Mucosa of descending colon (tissue), 3 donors: ENCODE results near the gene IGSF21. TPM values are rescaled to one million over a fixed set of nuclear protein-coding genes. Genes with fewer than 3 reads are reported as not detected.

Source experiments
- ATAC-seq: fragments of 200-7000 bp; cut with Tn5 transposase; one replicate; pipeline ENCODE4 v1.9.1; 2020; ENCODE audit warnings: mild to moderate bottlenecking, moderate library complexity
- DNase-seq, 3 donors: peaks; one replicate each; pipeline ENCODE4 v3.0.0-alpha.2; 2020
- H3K36me3 ChIP-seq: fragments of 200-600 bp; one replicate; pipeline ENCODE4 v1.8.0; 2021; ENCODE audit warnings: low read depth, mild to moderate bottlenecking
- H3K4me1 ChIP-seq: fragments of 200-600 bp; one replicate; pipeline ENCODE4 v1.8.0; 2021; ENCODE audit warnings: low read depth, mild to moderate bottlenecking
- H3K4me3 ChIP-seq: fragments of 200-600 bp; one replicate; pipeline ENCODE4 v1.8.0; 2021; ENCODE audit warnings: mild to moderate bottlenecking
- H3K9me3 ChIP-seq: fragments of 200-600 bp; one replicate; pipeline ENCODE4 v1.8.0; 2021; ENCODE audit warnings: mild to moderate bottlenecking
- CTCF ChIP-seq: fragments of 200-600 bp; IDR thresholded peaks from one replicate; pipeline ENCODE4 v1.8.0; 2022; ENCODE audit warnings: antibody characterized with exemption, mild to moderate bottlenecking
- intact Hi-C, 2 donors: fragments of 100-400 bp; cut with DNase I in 1 of 2; cut with micrococcal nuclease in 1 of 2; formaldehyde crosslinking; loops; one replicate each; pipeline versions ENCODE4 v1.11.0 to v1.11.1; 2022; cut with DNase I, micrococcal nuclease
- total RNA-seq, 3 donors: library from RNA; stranded (reverse); fragmentation: NEBNext Ultra II Directional in 2 of 3; extraction: Animal tissue kit (Norgen Biotek cat#: 25700) in 2 of 3; gene quantifications; one replicate each; pipeline versions ENCODE4 v1.2.1 to v1.2.4, GENCODE V29; 2021 to 2023
- donor health status: DM: no; HTN: no; CAD: no; lungs with moderate emphysema.
- donor health status: DM: no; HTN: no; CAD: no.
- donor health status: DM: no; HTN: yes; CAD: no.

The IGSF21 gene
- total RNA-seq, 3 donors from 2014 or later, result 0.70 to 1.4 (median 0.96) TPM

- no peak for TF ChIP-seq CTCF
- Histone ChIP-seq H3K4me3 (no peak overlapping the region), H3K36me3 (no peaks in the 10 kb centered on the region), H3K9me3 (no peaks in the 10 kb centered on the region), H3K4me1 (peaks cover 4% of the 10 kb centered on the region)
- ATAC-seq (no peak), DNase-seq (no peak)
- intact Hi-C loops, result loop anchor here (5.0 to 10.0 kb wide), 2 partner anchors 179 to 442 kb away; no protein-coding TSS in a partner anchor
These were observed 3.7 kb upstream of the IGSF21 start for GRCh38 chr1:18103788-18104421.

GRCh38 chr1:18104546-18105100 lies 3.0 kb upstream of the IGSF21 start:
- no peak overlapping the region for H3K4me3 ChIP-seq
- ATAC-seq, result no peak
- no peaks in the 10 kb centered on the region for H3K36me3 ChIP-seq
- no peak for DNase-seq
- no peak for TF ChIP-seq CTCF
- peaks cover 4% of the 10 kb centered on the region for H3K4me1 ChIP-seq
- intact Hi-C loops, result loop anchor here (5.0 to 10.0 kb wide), 2 partner anchors 180 to 442 kb away; no protein-coding TSS in a partner anchor
- no peaks in the 10 kb centered on the region for H3K9me3 ChIP-seq

- TF ChIP-seq CTCF, result no peak
- Histone ChIP-seq H3K9me3 (no peaks in the 10 kb centered on the region), H3K36me3 (no peaks in the 10 kb centered on the region), H3K4me1 (peaks cover 6% of the 10 kb centered on the region), H3K4me3 (no peak overlapping the region)
- DNase-seq (no peak), ATAC-seq (no peak)
- intact Hi-C loops, result loop anchor here in 1 of 2 donors (10.0 kb wide), 1 partner anchor 180 kb away; no protein-coding TSS in a partner anchor
These were observed 2.4 kb upstream of the IGSF21 start for GRCh38 chr1:18105196-18105595.

- intact Hi-C loops, result loop anchor here in 1 of 2 donors (10.0 kb wide), 1 partner anchor 184 kb away; no protein-coding TSS in a partner anchor
- ATAC-seq (no peak), DNase-seq (no peak)
- H3K4me1 ChIP-seq, result peaks cover 12% of the 10 kb centered on the region
- H3K4me3 ChIP-seq, result no peak overlapping the region
- no peaks in the 10 kb centered on the region for H3K36me3 ChIP-seq
- TF ChIP-seq CTCF, result no peak
- H3K9me3 ChIP-seq, result no peaks in the 10 kb centered on the region
These were observed 880 bp downstream of the IGSF21 start for GRCh38 chr1:18108299-18109057.

GRCh38 chr1:18109058-18109755 lies 1.6 kb downstream of the IGSF21 start:
- Histone ChIP-seq H3K9me3 (no peaks in the 10 kb centered on the region), H3K4me1 (peaks cover 12% of the 10 kb centered on the region), H3K4me3 (no peak overlapping the region), H3K36me3 (no peaks in the 10 kb centered on the region)
- no peak for TF ChIP-seq CTCF
- DNase-seq, result no peak
- ATAC-seq, result no peak
- intact Hi-C loops, result loop anchor here in 1 of 2 donors (10.0 kb wide), 1 partner anchor 184 kb away; no protein-coding TSS in a partner anchor
